ENCODE results near the gene CCNK. TPM values are rescaled to one million over a fixed set of nuclear protein-coding genes. Genes with fewer than 3 reads are reported as not detected.

The CCNK gene
- total RNA-seq, 1 experiment from 2014 or later, result 80.1 TPM

DNA sequence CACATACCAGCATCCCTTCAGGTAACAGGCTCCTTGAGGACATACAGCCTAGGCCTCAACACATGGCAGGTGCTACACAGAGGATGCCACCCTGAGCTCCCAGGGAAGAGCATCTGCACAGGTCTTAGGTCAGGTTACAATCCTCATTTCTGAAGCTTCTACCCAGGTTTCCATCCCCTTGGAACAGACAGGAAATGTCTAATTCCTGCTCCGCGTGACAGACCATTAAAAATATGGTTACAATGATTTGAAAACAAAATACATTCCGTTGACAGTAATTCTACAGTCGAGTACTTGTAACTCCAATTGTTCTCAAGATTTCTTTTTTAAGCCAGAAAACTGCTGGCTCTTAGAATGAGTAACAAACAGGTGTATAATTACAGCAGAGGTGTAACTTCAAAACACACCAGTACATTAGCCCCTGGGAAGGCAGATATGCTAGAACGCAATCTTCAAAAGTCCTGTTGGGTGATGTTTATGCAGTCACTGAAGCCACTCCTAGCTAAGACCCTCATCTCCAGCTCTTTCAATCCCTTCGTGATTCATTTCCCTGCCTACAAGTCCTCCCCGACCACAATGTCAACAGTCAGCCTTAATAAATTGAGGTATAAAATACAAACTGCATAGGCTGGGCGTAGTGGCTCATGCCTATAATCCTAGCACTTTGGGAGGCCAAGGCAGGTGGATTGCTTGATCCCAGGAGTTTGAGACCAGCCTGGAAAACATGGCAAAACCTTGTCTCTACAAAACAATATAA lies 12.2 kb upstream of the CCNK start:
- no peak overlapping the region for H2AFZ ChIP-seq (ENCODE audit: low read length)
- peaks cover 11% of the 10 kb centered on the region for H3K79me1 ChIP-seq (ENCODE audit: insufficient read depth, low read depth, low read length, poor library complexity, severe bottlenecking)
- H2BK5ac ChIP-seq (ENCODE audit: insufficient read length, low read length), result no peak overlapping the region
- no peak overlapping the region for H3K9ac ChIP-seq (ENCODE audit: extremely low read depth, insufficient read length, low read length)
- Mint-ChIP-seq H3K9me3 (no peaks in the 10 kb centered on the region), H3K36me3 (ENCODE audit: insufficient read depth in 1 of 3, low read depth in 3 of 3) (peaks cover 0 to 11% (median 9%) of the 10 kb centered on the region in 3 experiments; a peak in 3 of 7 replicates), H3K4me3 (no peak overlapping the region), H3K4me1 (peaks cover 32 to 33% of the 10 kb centered on the region in 2 experiments), H3K27ac (peak overlapping the region in 1 of 3 experiments; percentile 59; a peak in 2 of 7 replicates), H3K27me3 (ENCODE audit: low read depth) (no peaks in the 10 kb centered on the region)
- peaks cover 2% of the 10 kb centered on the region; the same call in 1 of the 2 replicates for H3K4me1 ChIP-seq (ENCODE audit: insufficient read depth, low read length)
- no peak overlapping the region for H2BK15ac ChIP-seq (ENCODE audit: low read depth, low read length)
- no peak overlapping the region for H3K4ac ChIP-seq (ENCODE audit: low read depth, low read length)
- H2BK120ac ChIP-seq (ENCODE audit: low read depth, low read length, poor library complexity, severe bottlenecking), result no peak overlapping the region
- no peak overlapping the region for H4K8ac ChIP-seq (replicated peaks; ENCODE audit: insufficient read length, low read depth, low read length)
- H3K18ac ChIP-seq (ENCODE audit: insufficient read length, low read depth, low read length), result no peak overlapping the region
- H3K27ac ChIP-seq (ENCODE audit: insufficient read length, low read depth, low read length), result no peak overlapping the region
- no peak overlapping the region for H2BK20ac ChIP-seq (ENCODE audit: low read depth, low read length, poor library complexity, severe bottlenecking)
- H2BK12ac ChIP-seq (ENCODE audit: insufficient read length, low read depth, low read length), result no peak overlapping the region
- DNase-seq, result no peak
- no peak for TF ChIP-seq CTCF (conservative IDR thresholded peaks at IDR 0.05)
- no peak overlapping the region for H2AK5ac ChIP-seq (ENCODE audit: insufficient read length, low read length)
- H4K91ac ChIP-seq (ENCODE audit: insufficient read length, low read depth, low read length), result no peak overlapping the region
- no peaks in the 10 kb centered on the region for H3K27me3 ChIP-seq (ENCODE audit: insufficient read depth, low read length)
- no peaks in the 10 kb centered on the region for H3K9me3 ChIP-seq (ENCODE audit: control insufficient read depth, low read depth, low read length)
- no peak overlapping the region for H4K5ac ChIP-seq (ENCODE audit: insufficient read length, low read depth, low read length)
- peaks cover 35% of the 10 kb centered on the region; the same call in 1 of the 2 replicates for H3K79me2 ChIP-seq (ENCODE audit: insufficient read depth, low read length)
- no peak overlapping the region for H3K23ac ChIP-seq (ENCODE audit: insufficient read length, low read depth, low read length)
- H3K14ac ChIP-seq (ENCODE audit: insufficient read depth, low read length), result no peak overlapping the region
- H3K56ac ChIP-seq (ENCODE audit: insufficient read length, low read depth, low read length), result no peak overlapping the region
- H3K4me2 ChIP-seq (ENCODE audit: insufficient read depth, insufficient read length, low read length), result no peak overlapping the region
- no peaks in the 10 kb centered on the region for H3K23me2 ChIP-seq (ENCODE audit: insufficient read length, low read depth, low read length, poor library complexity, severe bottlenecking)
- no peaks in the 10 kb centered on the region for H4K20me1 ChIP-seq (ENCODE audit: control insufficient read depth, insufficient read depth, insufficient read length)
- no CpG with 5 or more reads among the region's 8 CpGs for WGBS (ENCODE audit: extremely low coverage, insufficient read length, low lambda C conversion rate)
- H3T11ph ChIP-seq (ENCODE audit: low read length), result no peak overlapping the region
